Hepatocyte (in vitro differentiated cells): ENCODE results near the gene IGSF23.

ENCODE experiments used
- EZH2 ChIP-seq: fragments of 200-600 bp; sonication (generic); IDR thresholded peaks from 2 replicates; pipeline ENCODE4 v1.6.1; 2016; ENCODE audit warnings: antibody characterized with exemption, mild to moderate bottlenecking, borderline replicate concordance
- EZH2phosphoT487 ChIP-seq: fragments of 200-600 bp; sonication (generic); IDR thresholded peaks from one replicate; pipeline ENCODE4 v1.6.1; 2018; ENCODE audit warnings: antibody characterized with exemption, mild to moderate bottlenecking, low read depth, moderate library complexity; ENCODE audit not compliant: unreplicated experiment, severe bottlenecking
- TF ChIP-seq, protein P1 (sequence below): fragments of 200-600 bp; sonication (generic); IDR thresholded peaks from 2 replicates; pipeline ENCODE4 v1.5.1; 2016; ENCODE audit warnings: antibody characterized with exemption, mild to moderate bottlenecking; ENCODE audit not compliant: poor library complexity

DNA sequence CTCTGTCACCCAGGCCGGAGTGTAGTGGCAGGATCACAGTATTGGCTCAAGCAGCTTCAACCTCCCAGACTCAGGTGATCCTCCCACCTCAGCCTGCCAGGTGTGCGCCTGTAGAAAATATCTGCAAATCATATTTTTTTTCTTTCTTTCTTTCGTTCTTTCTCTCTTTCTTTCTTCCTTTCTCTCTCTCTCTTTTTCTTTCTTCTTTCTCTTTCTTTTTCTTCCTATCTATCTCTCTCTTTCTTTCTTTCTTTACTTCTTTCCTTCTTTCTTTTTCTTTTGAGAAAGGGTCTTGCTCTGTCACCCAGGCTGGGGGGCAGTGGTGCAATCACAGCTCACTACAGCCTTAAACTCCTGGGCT lies 16.3 kb upstream of the IGSF23 start:
- TF ChIP-seq, protein P1, sequence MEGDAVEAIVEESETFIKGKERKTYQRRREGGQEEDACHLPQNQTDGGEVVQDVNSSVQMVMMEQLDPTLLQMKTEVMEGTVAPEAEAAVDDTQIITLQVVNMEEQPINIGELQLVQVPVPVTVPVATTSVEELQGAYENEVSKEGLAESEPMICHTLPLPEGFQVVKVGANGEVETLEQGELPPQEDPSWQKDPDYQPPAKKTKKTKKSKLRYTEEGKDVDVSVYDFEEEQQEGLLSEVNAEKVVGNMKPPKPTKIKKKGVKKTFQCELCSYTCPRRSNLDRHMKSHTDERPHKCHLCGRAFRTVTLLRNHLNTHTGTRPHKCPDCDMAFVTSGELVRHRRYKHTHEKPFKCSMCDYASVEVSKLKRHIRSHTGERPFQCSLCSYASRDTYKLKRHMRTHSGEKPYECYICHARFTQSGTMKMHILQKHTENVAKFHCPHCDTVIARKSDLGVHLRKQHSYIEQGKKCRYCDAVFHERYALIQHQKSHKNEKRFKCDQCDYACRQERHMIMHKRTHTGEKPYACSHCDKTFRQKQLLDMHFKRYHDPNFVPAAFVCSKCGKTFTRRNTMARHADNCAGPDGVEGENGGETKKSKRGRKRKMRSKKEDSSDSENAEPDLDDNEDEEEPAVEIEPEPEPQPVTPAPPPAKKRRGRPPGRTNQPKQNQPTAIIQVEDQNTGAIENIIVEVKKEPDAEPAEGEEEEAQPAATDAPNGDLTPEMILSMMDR, result no peak
- TF ChIP-seq EZH2, result no peak
- TF ChIP-seq EZH2phosphoT487, result no peak
